NK-92 (cell line): ENCODE data around the gene HOGA1.

Experiments used
- DNase-seq: peaks from one replicate; lab custom pipeline; 2025; ENCODE audit not compliant: unreplicated experiment; lab: John Stamatoyannopoulos, UW

HOGA1 gene

DNA sequence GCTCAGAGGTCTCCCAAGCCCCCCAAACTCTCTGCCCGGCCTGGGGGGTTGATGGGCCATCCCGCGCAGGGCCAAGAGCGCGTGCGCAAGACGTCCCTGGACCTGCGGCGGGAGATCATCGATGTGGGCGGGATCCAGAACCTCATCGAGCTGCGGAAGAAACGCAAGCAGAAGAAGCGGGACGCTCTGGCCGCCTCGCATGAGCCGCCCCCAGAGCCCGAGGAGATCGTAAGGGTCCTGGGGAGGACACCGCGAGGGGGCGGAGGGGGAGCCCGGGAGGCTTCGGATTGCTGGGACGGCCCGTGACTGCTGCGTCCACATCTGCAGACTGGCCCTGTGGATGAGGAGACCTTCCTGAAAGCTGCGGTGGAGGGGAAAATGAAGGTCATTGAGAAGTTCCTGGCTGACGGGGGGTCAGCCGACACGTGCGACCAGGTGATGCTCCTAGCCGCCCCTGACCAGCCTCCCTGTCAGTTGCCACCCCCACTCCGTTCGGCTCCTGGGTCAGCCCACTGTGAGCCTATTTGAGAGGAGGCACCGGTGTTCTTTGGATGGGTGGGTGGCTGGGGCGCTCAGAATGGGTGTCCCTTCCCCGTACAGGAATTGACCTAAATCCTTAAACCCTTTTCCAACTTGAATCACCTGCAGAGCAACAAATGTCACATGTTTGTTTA is 5.9 kb upstream of the HOGA1 start:
- DNase-seq: no peak

DNA sequence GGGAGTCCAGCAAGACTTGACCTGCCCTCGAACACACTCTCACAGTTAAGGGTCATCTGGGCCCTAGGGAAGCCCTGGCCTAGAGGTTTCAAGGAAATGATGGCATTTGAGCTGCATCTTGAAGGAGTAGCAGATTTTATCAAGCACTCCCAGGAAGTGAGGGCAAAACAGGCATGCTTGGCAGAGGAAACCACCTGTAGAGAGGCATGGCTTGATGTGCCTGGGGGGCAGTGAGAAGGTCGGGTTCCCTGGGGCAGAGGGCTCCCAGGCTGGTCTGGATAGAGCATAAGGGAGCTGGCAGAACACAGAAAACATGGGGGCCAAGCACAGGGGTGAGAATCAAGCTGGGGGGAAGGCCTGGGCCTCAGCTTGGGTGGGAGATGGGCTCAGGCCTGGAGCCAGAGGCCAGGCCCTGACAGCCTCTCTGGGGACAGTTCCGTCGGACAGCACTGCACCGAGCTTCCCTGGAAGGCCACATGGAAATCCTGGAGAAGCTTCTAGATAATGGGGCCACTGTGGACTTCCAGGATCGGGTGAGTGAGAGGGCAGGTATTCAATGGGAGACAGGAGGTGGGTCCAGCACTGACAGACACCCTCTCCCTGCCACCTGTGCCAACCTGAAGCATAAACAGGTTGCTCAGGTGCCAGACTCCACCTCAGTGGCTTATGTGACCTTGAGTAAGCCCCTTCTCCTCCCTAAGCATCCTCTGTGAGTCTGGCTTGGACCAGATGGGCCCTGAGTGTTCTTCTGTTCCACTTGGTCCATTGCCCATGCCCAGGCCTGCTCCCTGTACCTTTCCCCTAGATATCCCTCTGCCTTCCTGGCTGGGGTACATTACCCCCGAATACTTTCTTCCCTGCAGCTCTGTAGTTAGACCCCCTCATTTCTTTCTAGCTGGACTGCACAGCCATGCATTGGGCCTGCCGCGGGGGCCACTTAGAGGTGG is 3.5 kb upstream of the HOGA1 start:
- DNase-seq: no peak

DNA sequence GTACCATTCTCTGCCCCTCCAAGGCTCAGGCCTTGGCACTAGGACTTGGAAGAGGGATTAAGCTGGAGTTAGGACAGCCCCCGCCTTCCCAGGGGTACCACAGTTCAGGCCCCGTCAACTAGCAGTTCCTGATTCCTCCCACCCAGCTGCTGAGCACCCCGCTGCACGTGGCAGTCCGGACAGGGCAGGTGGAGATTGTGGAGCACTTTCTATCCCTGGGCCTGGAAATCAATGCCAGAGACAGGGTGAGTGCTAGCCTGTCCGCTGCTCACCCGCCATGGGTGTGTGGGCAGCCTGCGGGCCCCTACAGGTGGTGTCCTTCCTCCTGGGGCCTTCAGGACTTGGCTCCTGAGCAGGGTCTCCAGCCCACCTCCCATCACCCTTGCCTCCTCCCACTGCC is 2.0 kb upstream of the HOGA1 start:
- DNase-seq: no peak

DNA sequence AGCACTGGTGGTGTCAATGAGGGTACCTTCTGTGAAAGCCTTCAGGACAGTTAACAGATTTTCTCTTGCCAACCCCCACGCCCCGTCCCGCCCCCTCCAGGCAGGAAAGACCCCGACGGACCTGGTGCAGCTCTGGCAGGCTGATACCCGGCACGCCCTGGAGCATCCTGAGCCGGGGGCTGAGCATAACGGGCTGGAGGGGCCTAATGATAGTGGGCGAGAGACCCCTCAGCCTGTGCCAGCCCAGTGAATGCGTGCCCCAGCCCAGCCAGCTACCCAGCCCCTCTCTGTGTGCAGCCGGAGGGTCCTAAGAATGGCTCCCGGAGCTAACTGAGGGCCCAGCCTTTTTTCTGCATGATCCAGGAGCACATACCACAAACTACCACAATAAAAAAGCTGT is 713 bp upstream of the HOGA1 start:
- no peak for DNase-seq

GRCh38 chr10:97584798-97585438 is 729 bp downstream of the HOGA1 start:
- no peak for DNase-seq

DNA sequence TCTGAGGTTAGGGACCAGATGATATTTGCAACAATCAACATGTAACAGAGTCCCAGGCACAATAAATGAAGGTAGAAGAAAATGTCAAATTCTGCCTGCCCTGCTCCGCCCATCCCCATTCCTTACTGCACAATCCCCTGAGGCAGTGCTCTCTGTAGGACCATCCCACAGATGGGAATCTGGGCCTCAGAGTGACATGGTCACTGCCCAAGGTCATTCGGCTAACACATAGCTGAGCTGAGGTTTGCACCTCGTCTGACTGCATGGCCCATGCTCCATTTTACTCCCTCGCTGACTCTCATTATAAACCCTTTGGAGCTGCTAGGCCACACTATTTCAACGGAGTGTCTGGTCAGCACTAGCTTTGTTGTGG is 1.2 kb downstream of the HOGA1 start:
- DNase-seq: no peak

- DNase-seq: no peak
Observed at GRCh38 chr10:97587183-97587582, 3.0 kb downstream of the HOGA1 start.

- no peak for DNase-seq
Observed at GRCh38 chr10:97589479-97589878, 5.3 kb downstream of the HOGA1 start, which contains the start of gene C10orf62. Gene C10orf62, plus strand, starts transcription at chr10:97589721. Its CDS starts 177 bp downstream, at chr10:97589898.

DNA sequence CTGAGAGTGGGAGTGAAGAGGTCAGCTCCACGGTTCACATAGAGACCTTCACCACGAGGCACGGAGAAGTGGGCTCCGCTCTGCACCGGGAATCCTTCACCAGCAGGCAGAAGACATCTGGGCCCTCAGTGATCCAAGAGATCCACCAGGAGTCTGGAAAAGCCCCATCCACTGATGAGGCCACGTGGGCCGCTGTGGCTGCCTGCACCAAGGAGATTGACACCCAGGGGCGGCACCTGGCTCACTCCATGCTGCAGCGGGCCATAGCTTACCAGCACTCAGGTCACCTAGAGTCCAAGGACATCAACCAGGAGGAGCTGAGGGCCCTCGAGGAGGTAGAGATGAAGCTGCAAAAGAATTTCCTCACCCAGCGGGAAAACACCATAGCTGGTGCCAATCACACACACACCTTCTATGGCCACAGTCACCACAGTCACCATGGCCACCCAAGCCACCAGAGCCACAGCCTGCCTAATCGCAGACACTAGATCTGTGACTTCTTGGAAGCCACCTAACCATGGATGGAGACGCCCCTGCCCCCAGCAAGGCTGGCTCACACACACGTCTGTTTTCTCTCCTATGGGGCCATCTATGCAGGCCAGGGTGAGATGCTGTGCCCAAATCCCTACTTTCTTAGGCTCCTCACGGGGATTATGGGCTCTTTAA is 6.0 kb downstream of the HOGA1 start:
- DNase-seq: no peak

DNA sequence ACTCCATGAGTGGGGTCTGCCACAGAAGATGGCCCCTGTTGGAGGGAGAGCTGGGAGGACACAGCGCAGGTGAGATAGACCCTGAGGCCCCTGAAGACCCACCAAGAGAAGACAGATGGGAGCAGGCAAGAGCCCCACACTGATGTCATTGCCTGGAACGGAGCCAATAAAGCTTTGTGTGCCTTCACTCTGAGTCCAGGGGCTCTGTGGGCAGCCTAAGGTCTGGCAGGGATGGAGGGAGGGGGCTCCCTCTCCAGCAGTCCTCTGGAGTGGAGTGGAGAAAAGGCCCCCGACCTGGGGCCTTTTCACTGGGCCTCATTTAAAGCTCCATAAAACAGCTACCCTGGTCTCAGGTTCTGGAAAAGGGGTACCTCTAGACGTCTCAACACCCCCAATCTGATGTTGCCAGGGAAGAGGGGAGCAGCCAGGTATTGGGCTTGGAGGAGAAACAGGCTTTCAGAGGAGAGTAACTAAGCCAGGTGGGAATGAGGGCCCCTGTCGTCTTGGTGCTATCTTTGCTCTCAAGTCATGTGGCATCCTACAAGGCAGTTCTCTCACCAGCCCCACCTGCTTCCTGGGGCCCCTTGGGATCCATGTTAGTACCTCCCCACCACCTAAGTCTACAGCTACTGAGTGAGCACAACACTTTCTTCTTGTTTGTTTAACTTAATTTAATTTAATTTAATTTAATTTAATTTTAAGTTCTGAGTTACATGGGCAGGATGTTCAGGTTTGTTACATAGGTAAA is 6.7 kb downstream of the HOGA1 start:
- no peak for DNase-seq

GRCh38 chr10:97593421-97593820 is 9.2 kb downstream of the HOGA1 start:
- DNase-seq: no peak

DNA sequence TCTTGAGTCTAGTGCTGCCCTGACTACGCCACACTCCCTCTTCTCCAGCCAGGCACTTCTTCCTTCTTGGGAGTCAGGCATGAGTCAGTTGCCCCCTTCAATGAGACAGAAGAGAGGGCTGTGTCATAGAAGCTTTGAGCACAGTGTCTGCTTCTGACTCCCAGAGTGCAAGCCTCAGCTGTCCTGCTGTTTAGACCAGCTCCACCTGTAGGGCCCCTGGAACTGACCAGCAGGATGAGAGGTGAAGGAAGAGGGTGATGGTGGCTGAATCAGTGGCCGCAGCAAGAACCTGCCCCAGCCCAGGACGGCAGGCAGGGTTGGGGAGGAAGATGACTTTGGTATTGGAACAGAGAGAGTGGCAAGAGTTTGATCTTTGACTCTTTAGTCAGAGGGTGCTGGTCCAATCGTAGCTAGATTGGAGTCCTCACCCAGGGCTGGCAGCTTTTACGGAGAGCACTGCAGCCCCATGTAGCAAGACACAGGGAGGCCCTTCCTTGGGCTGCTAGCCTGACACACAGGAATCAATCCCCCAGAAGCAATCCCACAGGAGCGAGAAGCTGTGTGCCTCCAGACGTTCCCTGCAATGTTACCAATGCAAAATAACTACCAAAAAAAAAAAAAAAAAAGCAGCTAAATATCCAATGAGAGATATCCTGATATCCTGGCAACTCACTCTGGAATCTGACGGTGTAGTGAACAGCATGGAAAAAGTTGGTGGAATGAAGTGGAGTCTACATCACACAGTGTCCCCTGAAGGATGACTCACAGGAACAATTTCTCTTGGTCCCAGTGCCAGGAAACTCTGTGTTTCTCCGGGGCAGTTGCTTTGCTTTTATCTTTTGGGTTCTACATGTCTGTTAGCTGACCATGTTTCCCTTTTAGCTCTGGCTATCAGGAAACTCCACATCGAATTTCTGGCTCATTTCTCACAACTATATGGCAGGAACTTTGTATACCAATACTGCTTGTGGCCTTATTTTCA is 12.2 kb downstream of the HOGA1 start:
- DNase-seq: no peak

- DNase-seq: no peak
Observed at GRCh38 chr10:97597778-97598177, 13.6 kb downstream of the HOGA1 start.

- DNase-seq: no peak
Observed at GRCh38 chr10:97598407-97599271, 14.4 kb downstream of the HOGA1 start.

- no peak for DNase-seq
Observed at GRCh38 chr10:97599272-97599619, 15.1 kb downstream of the HOGA1 start.

DNA sequence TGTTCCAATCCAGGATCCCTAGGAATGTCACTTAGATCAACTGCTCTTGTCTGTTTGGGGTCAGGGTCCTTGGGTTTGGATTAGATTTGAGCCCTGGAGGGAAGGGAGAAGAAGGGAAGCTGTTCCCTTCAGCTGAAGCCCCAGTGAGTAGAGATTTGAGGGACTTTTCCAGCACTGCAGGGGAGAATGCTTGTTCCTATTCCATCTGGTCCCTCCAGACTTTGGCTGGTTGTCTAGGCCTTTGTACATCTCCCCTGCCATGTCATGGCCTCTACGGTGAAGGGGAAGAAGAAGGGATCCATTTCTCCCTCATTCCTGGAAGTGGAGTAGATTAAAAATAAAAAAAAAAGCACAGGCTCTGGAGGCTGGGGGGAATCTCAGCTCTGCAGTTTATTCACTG is 16.4 kb downstream of the HOGA1 start:
- no peak for DNase-seq

DNA sequence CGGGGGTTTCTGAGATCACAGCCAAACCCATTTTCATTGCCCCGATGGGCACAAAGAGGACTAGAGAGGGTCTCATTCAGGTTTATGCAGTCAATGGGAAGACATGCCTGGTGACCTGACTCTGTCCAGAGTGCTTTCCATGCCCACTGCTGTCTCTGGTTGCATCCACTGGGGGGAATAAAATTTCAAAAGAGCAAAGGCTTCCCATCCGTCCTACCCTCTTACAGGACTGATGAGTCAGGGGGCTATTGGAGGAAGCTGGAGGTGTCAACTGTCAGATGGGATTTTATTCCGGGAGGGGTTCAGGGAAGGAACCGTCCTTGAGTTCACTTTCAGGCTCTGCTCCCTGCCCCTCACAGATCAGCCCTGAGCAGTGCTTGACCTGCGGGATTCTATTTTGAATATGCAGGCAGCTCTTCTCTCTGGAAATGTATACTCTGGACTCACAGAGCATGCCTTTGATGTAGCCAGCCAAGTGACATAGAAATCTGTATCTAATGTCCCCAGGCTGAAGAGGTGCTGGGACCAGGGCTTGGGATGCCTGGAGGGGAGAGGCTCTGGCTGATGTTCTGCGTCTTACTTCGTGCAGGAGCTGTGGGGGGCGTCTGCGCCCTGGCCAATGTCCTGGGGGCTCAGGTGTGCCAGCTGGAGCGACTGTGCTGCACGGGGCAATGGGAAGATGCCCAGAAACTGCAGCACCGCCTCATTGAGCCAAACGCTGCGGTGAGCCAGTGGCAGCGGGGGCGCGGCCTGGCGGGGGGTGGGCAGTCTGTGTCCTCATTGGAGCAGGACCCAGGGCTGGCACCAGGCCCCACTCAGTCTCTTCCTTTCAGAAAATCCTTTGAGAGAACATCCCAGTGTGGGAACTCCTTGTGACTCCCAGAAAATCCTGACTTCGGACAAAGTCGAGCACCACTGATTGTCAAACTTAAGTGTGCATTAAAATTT is 17.4 kb downstream of the HOGA1 start:
- no peak for DNase-seq
